ENCODE measurements around the gene SMYD3. TPM values are rescaled to one million over a fixed set of nuclear protein-coding genes. Genes with fewer than 3 reads are reported as not detected.

The SMYD3 gene
- total RNA-seq, 1 donor, result 171 TPM

GRCh38 chr1:245895455-245895959 is 611.6 kb downstream of the SMYD3 start:
- Histone ChIP-seq H3K9me3 (ENCODE audit: low read depth, low read length) (peaks cover 5% of the 10 kb centered on the region), H3K4me3 (ENCODE audit: insufficient read depth, low read length) (no peak overlapping the region), H3K27ac (ENCODE audit: low read depth, low read length) (no peak overlapping the region), H2AFZ (ENCODE audit: low read length) (no peak overlapping the region), H3K4me2 (ENCODE audit: insufficient read depth, low read length) (no peak overlapping the region), H3K27me3 (ENCODE audit: insufficient read depth, low read length) (no peaks in the 10 kb centered on the region), H3K79me2 (ENCODE audit: insufficient read depth, low read length) (no peaks in the 10 kb centered on the region), H3K4me1 (ENCODE audit: insufficient read depth, low read length) (no peaks in the 10 kb centered on the region), H4K20me1 (ENCODE audit: insufficient read depth, low read length) (no peaks in the 10 kb centered on the region), H3K36me3 (ENCODE audit: insufficient read depth, low read length) (peaks cover 6% of the 10 kb centered on the region)
- TF ChIP-seq, protein P1, sequence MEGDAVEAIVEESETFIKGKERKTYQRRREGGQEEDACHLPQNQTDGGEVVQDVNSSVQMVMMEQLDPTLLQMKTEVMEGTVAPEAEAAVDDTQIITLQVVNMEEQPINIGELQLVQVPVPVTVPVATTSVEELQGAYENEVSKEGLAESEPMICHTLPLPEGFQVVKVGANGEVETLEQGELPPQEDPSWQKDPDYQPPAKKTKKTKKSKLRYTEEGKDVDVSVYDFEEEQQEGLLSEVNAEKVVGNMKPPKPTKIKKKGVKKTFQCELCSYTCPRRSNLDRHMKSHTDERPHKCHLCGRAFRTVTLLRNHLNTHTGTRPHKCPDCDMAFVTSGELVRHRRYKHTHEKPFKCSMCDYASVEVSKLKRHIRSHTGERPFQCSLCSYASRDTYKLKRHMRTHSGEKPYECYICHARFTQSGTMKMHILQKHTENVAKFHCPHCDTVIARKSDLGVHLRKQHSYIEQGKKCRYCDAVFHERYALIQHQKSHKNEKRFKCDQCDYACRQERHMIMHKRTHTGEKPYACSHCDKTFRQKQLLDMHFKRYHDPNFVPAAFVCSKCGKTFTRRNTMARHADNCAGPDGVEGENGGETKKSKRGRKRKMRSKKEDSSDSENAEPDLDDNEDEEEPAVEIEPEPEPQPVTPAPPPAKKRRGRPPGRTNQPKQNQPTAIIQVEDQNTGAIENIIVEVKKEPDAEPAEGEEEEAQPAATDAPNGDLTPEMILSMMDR (IDR thresholded peaks at IDR 0.05; ENCODE audit: extremely low read depth, low read depth, low read length), result no peak
- no peak for DNase-seq (ENCODE audit: insufficient read length, low spot score, missing footprints)

GRCh38 chr1:245894843-245895242 is 612.2 kb downstream of the SMYD3 start:
- Histone ChIP-seq H3K79me2 (ENCODE audit: insufficient read depth, low read length) (no peaks in the 10 kb centered on the region), H3K4me1 (ENCODE audit: insufficient read depth, low read length) (no peaks in the 10 kb centered on the region), H3K36me3 (ENCODE audit: insufficient read depth, low read length) (peaks cover 6% of the 10 kb centered on the region), H3K9me3 (ENCODE audit: low read depth, low read length) (peaks cover 5% of the 10 kb centered on the region), H3K27me3 (ENCODE audit: insufficient read depth, low read length) (no peaks in the 10 kb centered on the region), H3K27ac (ENCODE audit: low read depth, low read length) (no peak overlapping the region), H3K4me3 (ENCODE audit: insufficient read depth, low read length) (no peak overlapping the region), H3K4me2 (ENCODE audit: insufficient read depth, low read length) (no peak overlapping the region), H4K20me1 (ENCODE audit: insufficient read depth, low read length) (no peaks in the 10 kb centered on the region), H2AFZ (ENCODE audit: low read length) (no peak overlapping the region)
- DNase-seq (ENCODE audit: insufficient read length, low spot score, missing footprints), result no peak
- TF ChIP-seq, protein P1 (IDR thresholded peaks at IDR 0.05; ENCODE audit: extremely low read depth, low read depth, low read length), result no peak

GRCh38 chr1:245893025-245893424 is 614.1 kb downstream of the SMYD3 start:
- peaks cover 6% of the 10 kb centered on the region for H3K36me3 ChIP-seq (ENCODE audit: insufficient read depth, low read length)
- H4K20me1 ChIP-seq (ENCODE audit: insufficient read depth, low read length), result no peaks in the 10 kb centered on the region
- no peak overlapping the region for H3K4me2 ChIP-seq (ENCODE audit: insufficient read depth, low read length)
- peaks cover 5% of the 10 kb centered on the region for H3K9me3 ChIP-seq (ENCODE audit: low read depth, low read length)
- no peaks in the 10 kb centered on the region for H3K4me1 ChIP-seq (ENCODE audit: insufficient read depth, low read length)
- H3K27me3 ChIP-seq (ENCODE audit: insufficient read depth, low read length), result no peaks in the 10 kb centered on the region
- no peak for DNase-seq (ENCODE audit: insufficient read length, low spot score, missing footprints)
- TF ChIP-seq, protein P1 (IDR thresholded peaks at IDR 0.05; ENCODE audit: extremely low read depth, low read depth, low read length), result no peak
- H2AFZ ChIP-seq (ENCODE audit: low read length), result no peak overlapping the region
- H3K79me2 ChIP-seq (ENCODE audit: insufficient read depth, low read length), result no peaks in the 10 kb centered on the region
- H3K4me3 ChIP-seq (ENCODE audit: insufficient read depth, low read length), result no peak overlapping the region
- no peak overlapping the region for H3K27ac ChIP-seq (ENCODE audit: low read depth, low read length)

DNA sequence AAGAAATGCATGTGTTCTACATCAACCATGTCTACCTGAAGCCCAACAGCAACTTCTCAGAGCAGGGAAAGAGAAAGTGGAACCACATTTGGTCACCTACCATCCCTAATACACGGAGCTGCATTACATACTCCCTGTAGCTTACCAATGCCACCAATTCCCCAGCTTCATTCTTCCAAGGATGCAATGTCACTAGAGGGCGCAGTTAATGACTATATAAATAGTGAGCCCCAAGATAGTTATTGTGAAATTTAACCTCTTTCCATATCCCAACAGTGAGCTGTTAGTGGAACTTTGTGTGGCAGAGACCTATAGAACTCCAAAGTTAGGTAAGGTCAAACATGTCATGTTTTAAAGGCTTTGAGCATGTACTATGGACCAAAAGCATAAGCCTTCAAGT is 618.3 kb downstream of the SMYD3 start:
- H3K4me2 ChIP-seq (ENCODE audit: insufficient read depth, low read length), result no peak overlapping the region
- TF ChIP-seq, protein P1 (IDR thresholded peaks at IDR 0.05; ENCODE audit: extremely low read depth, low read depth, low read length), result peak; percentile 55
- H3K9me3 ChIP-seq (ENCODE audit: low read depth, low read length), result peaks cover 5% of the 10 kb centered on the region
- H3K4me1 ChIP-seq (ENCODE audit: insufficient read depth, low read length), result no peaks in the 10 kb centered on the region
- no peak overlapping the region for H2AFZ ChIP-seq (ENCODE audit: low read length)
- H3K27me3 ChIP-seq (ENCODE audit: insufficient read depth, low read length), result no peaks in the 10 kb centered on the region
- H3K79me2 ChIP-seq (ENCODE audit: insufficient read depth, low read length), result no peaks in the 10 kb centered on the region
- no peaks in the 10 kb centered on the region for H3K36me3 ChIP-seq (ENCODE audit: insufficient read depth, low read length)
- peak; percentile 27 for DNase-seq (ENCODE audit: insufficient read length, low spot score, missing footprints)
- H4K20me1 ChIP-seq (ENCODE audit: insufficient read depth, low read length), result no peaks in the 10 kb centered on the region
- H3K4me3 ChIP-seq (ENCODE audit: insufficient read depth, low read length), result no peak overlapping the region
- no peak overlapping the region for H3K27ac ChIP-seq (ENCODE audit: low read depth, low read length)
